DMS79 treated with DMSO at 0.1 percent for 48 hours (cell line): ENCODE data around the gene NR2C2.

Experiments
- DNase-seq: peaks from one replicate; lab custom pipeline; 2025; lab: John Stamatoyannopoulos, UW

The NR2C2 gene

DNA sequence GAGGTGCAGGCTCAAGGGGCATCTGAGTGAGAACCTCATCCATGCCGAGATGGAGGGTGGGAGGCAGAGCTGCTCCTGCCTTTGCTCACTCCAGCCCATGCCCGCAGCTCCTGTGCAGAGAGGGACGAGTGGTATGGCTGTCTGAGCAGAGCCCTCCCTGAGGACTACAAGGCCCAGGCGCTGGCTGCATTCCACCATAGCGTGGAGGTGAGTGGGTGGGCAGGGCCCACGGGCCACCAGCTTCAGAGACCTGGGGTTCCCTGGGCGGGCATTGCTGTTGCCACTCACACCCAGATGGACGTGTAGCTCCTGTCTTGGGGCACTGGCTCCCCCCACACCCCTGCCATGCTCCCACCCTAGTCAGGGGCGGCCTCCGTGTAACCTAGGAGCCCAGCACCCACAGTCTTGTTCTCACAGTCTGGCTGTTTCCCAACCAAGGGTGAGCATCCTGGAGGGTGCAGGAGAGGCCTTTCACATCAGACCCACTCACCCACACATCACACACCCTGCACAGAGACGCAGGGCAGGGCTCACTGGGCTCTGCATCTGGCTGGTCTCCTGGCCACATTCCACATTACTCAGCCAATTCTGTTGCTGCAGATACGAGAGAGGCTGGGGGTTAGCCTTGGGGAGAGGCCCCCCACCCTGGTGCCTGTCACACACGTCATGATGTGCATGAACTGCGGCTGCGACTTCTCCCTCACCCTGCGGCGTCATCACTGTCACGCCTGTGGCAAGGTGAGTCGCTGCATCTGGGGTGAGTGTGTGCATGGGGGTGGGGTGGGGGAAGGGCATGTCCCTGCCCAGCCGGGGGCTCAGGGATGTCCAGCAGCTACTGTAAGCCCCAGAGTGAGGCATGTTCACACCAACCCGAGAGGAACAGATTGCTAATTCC lies 25.3 kb upstream of the NR2C2 start:
- DNase-seq: no peak

DNA sequence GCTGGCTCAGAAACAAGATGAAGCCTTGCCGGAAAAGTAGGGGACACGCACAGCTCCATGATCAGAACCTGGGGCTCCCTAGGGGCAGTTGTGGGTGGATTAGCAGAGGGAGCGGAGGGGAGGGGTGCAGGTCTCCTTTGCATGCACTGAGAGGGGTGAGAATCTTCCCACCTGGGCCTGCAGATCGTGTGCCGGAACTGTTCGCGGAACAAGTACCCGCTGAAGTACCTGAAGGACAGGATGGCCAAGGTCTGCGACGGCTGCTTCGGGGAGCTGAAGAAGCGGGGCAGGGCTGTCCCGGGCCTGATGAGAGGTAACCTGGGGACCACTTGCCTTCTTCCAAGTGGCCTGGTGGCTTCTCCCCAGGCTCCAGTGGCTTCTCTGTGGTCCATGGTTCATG lies 24.5 kb upstream of the NR2C2 start:
- no peak for DNase-seq

GRCh38 chr3:14923476-14923875 lies 23.9 kb upstream of the NR2C2 start:
- DNase-seq: no peak

DNA sequence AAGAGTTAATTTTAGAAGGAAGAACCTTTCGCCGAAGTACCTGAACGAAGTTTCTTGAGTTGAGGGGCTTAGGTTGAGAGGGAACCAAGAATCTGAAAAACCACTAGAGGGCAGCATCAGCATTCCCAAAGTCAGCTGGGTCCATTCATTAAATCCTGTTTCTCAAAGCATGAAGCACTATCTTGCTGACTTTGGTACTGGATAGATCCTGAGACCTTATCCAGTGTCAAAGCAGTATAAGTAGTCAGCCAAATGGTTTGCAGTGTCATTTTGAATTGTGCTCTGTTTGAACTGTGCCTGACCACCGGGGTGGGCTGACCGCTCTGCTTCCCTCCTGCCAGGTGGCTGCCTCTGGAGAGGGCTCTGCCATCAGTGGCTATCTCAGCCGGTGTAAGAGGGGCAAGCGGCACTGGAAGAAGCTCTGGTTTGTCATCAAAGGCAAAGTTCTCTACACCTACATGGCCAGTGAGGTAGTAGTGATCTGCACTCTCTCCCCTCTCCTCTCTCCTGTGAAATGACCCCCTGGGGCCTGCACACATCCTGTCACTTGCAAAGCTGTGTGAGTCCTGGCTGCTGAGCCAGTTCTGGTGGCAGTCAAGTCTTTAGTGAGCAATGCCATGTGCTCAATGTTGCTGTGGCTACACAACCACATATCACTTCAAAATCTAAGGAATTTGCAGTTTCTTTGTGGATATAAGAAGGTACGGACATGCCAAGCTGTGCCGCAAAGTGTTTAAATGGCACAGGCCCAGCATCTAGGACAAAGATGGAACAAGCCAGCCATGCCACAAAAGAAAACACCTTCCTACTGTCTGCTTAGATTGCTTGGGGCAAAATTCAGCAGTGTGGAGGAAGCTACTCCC lies 21.4 kb upstream of the NR2C2 start:
- DNase-seq: peak; percentile 37

- DNase-seq: no peak
Measured at GRCh38 chr3:14926592-14926991, 20.8 kb upstream of the NR2C2 start.

DNA sequence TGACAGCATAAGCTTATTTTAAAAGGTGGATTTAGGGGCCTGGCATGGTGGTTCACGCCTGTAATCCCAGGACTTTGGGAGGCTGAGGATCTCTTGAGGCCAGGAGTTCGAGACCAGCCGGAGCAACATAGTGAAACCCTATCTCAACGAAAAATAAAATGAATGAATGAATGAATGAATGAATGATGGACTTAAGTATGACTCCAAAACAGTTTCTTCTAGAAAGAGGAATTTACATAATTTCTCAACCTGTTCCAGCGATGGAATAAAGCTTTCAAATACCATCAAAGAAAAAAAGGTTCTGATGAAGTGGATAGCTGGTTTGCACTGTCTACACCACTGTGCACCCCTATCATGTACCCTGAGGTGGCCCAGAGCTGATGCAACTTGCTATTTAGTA lies 20.1 kb upstream of the NR2C2 start:
- no peak for DNase-seq

GRCh38 chr3:14929310-14930074 lies 17.9 kb upstream of the NR2C2 start:
- DNase-seq: no peak

- DNase-seq: no peak
Measured at GRCh38 chr3:14933820-14934425, 13.5 kb upstream of the NR2C2 start.

DNA sequence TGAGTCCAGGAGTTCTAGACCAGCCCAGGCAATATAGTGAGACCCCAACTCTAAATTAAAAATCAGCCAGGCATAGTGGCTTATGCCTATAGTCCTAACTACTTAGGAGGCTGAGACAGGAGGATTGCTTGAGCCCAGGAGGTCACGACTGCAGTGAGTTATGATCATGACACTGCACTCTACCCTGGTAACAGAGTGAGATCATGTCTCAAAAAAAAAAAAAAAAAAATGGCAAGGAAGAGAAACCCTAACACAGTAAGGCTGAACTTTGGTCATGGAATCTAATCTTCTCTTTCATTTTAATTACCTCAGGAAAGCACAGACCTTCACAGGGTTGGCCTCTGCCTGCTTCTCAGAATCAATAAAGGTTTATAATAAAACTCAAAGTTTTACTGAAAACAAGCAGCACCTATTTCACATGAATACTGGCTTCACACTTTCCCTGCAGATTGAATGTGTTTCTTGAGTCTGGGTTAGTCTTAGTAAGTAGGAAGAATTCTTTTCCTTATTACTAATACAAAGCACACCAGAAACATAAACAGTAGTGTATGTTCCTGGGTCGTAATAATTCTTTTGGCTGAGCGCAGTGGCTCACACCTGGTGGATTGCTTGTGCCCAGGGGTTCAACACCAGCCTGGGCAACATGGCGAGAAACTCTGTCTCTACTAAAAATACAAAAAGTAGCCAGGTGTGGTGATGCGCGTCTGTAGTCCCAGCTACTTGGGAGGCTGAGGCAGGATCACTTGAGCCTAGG lies 11.6 kb upstream of the NR2C2 start:
- DNase-seq: no peak

DNA sequence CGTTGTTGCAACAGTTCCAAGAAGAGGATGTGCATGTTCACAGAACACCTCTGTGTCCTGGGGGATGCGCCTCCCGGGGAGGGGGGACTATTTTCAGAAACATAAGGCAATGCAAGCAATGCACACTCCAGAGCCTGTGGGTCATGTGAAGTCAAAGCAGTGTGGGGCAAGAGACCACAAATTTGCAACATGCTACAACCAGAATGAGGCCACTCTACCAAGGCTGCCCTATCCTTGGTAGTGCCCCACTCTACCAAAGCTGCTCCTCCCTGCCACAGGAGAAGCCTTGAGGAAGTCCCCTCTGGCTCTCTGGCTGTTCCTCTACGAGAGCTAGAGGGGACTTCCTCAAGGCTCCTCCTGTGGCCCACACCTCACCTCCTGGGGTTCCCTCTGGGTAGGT lies 8.4 kb upstream of the NR2C2 start:
- DNase-seq: no peak

DNA sequence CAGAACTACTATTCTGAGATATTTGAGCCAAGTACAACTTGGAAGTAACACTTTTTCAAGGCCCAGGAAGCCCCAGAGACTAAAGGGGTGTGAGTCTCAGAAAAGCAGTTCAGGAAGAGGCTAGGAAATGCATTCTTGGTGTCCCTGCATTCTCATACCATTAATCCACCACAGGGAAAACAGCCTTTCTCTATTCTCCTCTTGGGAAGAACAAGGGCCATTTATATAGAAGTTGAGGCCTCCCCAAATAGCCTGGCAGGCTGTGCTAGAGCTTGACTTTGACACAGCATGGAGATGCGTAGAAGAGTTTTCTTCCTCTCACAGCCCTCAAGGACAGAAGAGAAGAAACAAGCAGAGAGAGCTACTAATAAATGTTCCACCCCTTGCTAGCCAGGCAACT lies 5.5 kb upstream of the NR2C2 start:
- DNase-seq: no peak

DNA sequence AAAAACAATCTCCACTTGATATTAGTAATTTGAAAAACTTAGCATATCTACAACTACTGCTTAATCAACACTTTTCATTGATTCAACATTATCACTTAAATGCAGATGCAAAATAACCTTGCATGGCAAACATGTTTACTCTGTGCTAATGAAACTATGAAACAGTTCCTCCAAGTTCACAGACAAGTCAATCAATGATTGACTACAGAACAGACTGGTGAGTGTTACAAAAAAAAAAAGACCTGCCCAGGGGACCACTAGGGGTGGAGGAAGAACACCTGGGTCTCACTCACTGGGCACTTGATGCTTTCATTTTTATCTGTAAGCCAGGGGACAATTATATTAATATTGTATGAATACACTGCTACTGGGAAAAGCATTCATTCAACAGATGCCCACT lies 4.3 kb upstream of the NR2C2 start:
- no peak for DNase-seq

GRCh38 chr3:14946236-14946635 lies 1.1 kb upstream of the NR2C2 start:
- DNase-seq: no peak

- DNase-seq: peak; percentile 11
Measured at GRCh38 chr3:14946739-14947099, 664 bp upstream of the NR2C2 start.

GRCh38 chr3:14947886-14948608 lies 664 bp downstream of the NR2C2 start:
- DNase-seq: peak; percentile 77

- no peak for DNase-seq
Measured at GRCh38 chr3:14948609-14949038, 1.2 kb downstream of the NR2C2 start.

GRCh38 chr3:14949126-14949525 lies 1.7 kb downstream of the NR2C2 start:
- DNase-seq: no peak

DNA sequence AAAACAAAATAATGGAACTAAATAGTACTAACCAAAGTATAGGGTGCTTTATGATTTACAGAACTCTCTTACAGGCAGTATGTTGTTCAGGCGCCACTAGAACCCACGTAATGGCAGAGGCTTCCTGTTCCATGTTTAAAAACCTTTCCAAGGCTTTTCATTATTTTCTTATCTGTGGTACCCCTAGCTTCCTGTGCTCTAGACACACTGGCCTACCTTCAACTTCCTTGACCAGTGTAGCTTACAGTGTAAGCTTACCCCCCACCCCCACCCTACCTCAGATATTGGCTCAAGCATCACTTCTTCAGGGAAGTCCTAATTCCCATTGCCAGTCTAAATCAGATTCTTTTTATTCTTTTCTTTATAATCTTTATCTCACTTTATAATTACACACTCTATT lies 2.9 kb downstream of the NR2C2 start:
- DNase-seq: no peak

- DNase-seq: no peak
Measured at GRCh38 chr3:14957153-14957552, 9.8 kb downstream of the NR2C2 start.

DNA sequence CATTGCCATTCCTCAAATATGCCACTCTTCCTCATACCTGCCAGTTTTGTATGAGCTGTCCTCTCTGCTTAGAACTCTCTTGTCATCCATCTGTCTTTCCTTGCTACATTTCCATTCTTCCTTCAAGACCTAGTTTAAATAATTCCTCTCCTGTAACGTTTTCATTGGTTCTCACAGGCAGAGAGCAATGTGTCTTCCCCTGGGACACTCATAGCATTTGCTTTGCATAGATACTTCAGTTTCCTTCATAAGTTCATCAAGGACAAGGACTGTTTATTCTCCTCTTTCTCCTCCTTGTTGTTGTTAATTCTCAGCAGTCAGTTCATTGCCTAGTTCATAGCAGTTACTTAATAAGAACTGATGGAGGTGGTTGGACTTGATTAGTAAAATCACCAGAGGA lies 10.5 kb downstream of the NR2C2 start:
- no peak for DNase-seq
